Endothelial cell of umbilical vein (primary cell): ENCODE results near the gene CFAP97. TPM values are rescaled to one million over a fixed set of nuclear protein-coding genes. Genes with fewer than 3 reads are reported as not detected.

Experiments
- BruUV-seq: library from RNA; stranded (reverse); fragments of 400-500 nt; replicated peaks from 2 replicates; lab custom pipeline; 2021; lab: Mats Ljungman, UMichigan
- CTCF ChIA-PET: fragments of 300-600, 350-600 bp; sonication (Branson Sonifier 250); formaldehyde crosslinking; loops from one replicate; lab custom pipeline; 2021; ENCODE audit warnings: antibody characterized with exemption, inconsistent platforms; lab: Charles Lee
- POLR2A ChIA-PET: fragments of 300-600, 350-600 bp; sonication (Branson Sonifier 250); formaldehyde crosslinking; loops from one replicate; lab custom pipeline; 2021; ENCODE audit warnings: antibody characterized with exemption, inconsistent platforms; lab: Charles Lee
- DNase-seq: peaks from one replicate; pipeline ENCODE4 v3.0.0-alpha.2; 2011; ENCODE audit warnings: low read depth, low spot score
- FAIRE-seq: peaks from 2 replicates; lab custom pipeline; 2011; peaks lifted over from hg19 to GRCh38; lab: Jason Lieb, UNC
- H2AFZ ChIP-seq: 2 replicates; pipeline ENCODE4 v1.6.0; 2012; ENCODE audit warnings: low read depth, low read length, control low read depth, inconsistent platforms
- H3K27ac ChIP-seq: 2 replicates; pipeline ENCODE4 v1.5.1; 2011; ENCODE audit warnings: low read depth, mild to moderate bottlenecking, control low read depth, low read length, moderate library complexity; ENCODE audit not compliant: insufficient read depth
- H3K27me3 ChIP-seq, 2 experiments: 2 replicates each; pipeline versions ENCODE4 v1.6.0 to v1.6.1; 2011; ENCODE audit warnings: low read length in 2 of 2, mixed read lengths in 1 of 2; ENCODE audit not compliant: control insufficient read depth in 2 of 2, insufficient read depth in 2 of 2
- H3K36me3 ChIP-seq, 2 experiments: 2 replicates in 1 of 2; 3 replicates in 1 of 2; pipeline ENCODE4 v1.5.1; 2011; ENCODE audit warnings: low read length in 2 of 2, mild to moderate bottlenecking in 1 of 2, moderate library complexity in 1 of 2; ENCODE audit not compliant: control insufficient read depth in 2 of 2, insufficient read depth in 2 of 2; ENCODE audit errors: extremely low read depth in 1 of 2
- H3K4me1 ChIP-seq: 3 replicates; pipeline ENCODE4 v1.5.1; 2011; ENCODE audit warnings: mild to moderate bottlenecking, low read length; ENCODE audit not compliant: control insufficient read depth, insufficient read depth; ENCODE audit errors: extremely low read depth
- H3K4me2 ChIP-seq: 2 replicates; pipeline ENCODE4 v1.6.1; 2011; ENCODE audit warnings: low read length, control low read depth, mixed read lengths; ENCODE audit not compliant: insufficient read depth
- H3K4me3 ChIP-seq, 3 experiments: fragments of 200-600 bp in 1 of 3; sonication (generic), shearing (Covaris generic) in 1 of 3; replicated peaks in 1 of 3; 2 replicates each; pipeline ENCODE4 v1.5.1; 2011 to 2016; ENCODE audit warnings: control low read depth in 3 of 3, low read length in 3 of 3, mild to moderate bottlenecking in 2 of 3, inconsistent platforms in 1 of 3, low read depth in 1 of 3, moderate library complexity in 1 of 3; ENCODE audit not compliant: insufficient read depth in 1 of 3
- H3K79me2 ChIP-seq: 2 replicates; pipeline ENCODE4 v1.6.0; 2012; ENCODE audit warnings: low read length, inconsistent platforms; ENCODE audit not compliant: control insufficient read depth, insufficient read depth
- H3K9ac ChIP-seq: replicated peaks from 2 replicates; pipeline ENCODE3; 2011; ENCODE audit warnings: low read length, control low read depth; ENCODE audit not compliant: insufficient read depth; ENCODE audit errors: extremely low read depth
- H3K9me1 ChIP-seq: replicated peaks from 3 replicates; pipeline ENCODE4 v1.6.0; 2011; ENCODE audit warnings: mild to moderate bottlenecking, low read length; ENCODE audit not compliant: control insufficient read depth, insufficient read depth; ENCODE audit errors: extremely low read depth
- H3K9me3 ChIP-seq: replicated peaks from 2 replicates; pipeline ENCODE4 v1.5.1; 2012; ENCODE audit warnings: low read length, inconsistent platforms; ENCODE audit not compliant: control insufficient read depth, insufficient read depth
- H4K20me1 ChIP-seq: replicated peaks from 2 replicates; pipeline ENCODE3; 2011; ENCODE audit warnings: mild to moderate bottlenecking, low read length; ENCODE audit not compliant: control insufficient read depth, insufficient read depth; ENCODE audit errors: extremely low read depth
- EZH2 ChIP-seq: IDR thresholded peaks from 2 replicates; pipeline ENCODE4 v1.6.1; 2012; ENCODE audit warnings: borderline replicate concordance, low read depth, mild to moderate bottlenecking, moderate library complexity, low read length, inconsistent platforms; ENCODE audit not compliant: severe bottlenecking
- FOS ChIP-seq: IDR thresholded peaks from 2 replicates; pipeline ENCODE4 v1.6.1; 2011; ENCODE audit warnings: mild to moderate bottlenecking, low read length, moderate library complexity, borderline replicate concordance; ENCODE audit not compliant: insufficient read depth
- GATA2 ChIP-seq: IDR thresholded peaks from 2 replicates; pipeline ENCODE4 v1.7.0; 2011; ENCODE audit warnings: low read depth, mild to moderate bottlenecking, moderate library complexity, mixed read lengths, low read length; ENCODE audit not compliant: insufficient read length, insufficient read depth
- JUN ChIP-seq: IDR thresholded peaks from 2 replicates; pipeline ENCODE4 v1.6.1; 2011; ENCODE audit warnings: borderline replicate concordance, low read depth; ENCODE audit not compliant: insufficient read length, insufficient read depth
- MAX ChIP-seq: IDR thresholded peaks from 2 replicates; pipeline ENCODE4 v1.6.1; 2011; ENCODE audit not compliant: insufficient read depth, insufficient read length
- MYC ChIP-seq: IDR thresholded peaks from one replicate; pipeline ENCODE4 v1.6.1; 2011; ENCODE audit warnings: mild to moderate bottlenecking, low read depth, low read length
- POLR2A ChIP-seq: IDR thresholded peaks from 2 replicates; pipeline ENCODE4 v1.6.1; 2012; ENCODE audit warnings: low read depth, mild to moderate bottlenecking, control low read depth, low read length
- POLR2AphosphoS5 ChIP-seq: IDR thresholded peaks from 2 replicates; pipeline ENCODE4 v1.6.1; 2012; ENCODE audit warnings: low read depth, mild to moderate bottlenecking, control low read depth, low read length, moderate library complexity; ENCODE audit not compliant: insufficient read depth
- dilution Hi-C: fragments of 300-500 bp; cut with MboI; formaldehyde crosslinking; loops from one replicate; pipeline ENCODE4 v1.15.0; 2019; ENCODE audit warnings: low sequenced_read_pairs; ENCODE audit not compliant: extremely low pct_ligation_motif_present
- intact Hi-C: fragments of 100-400 bp; cut with micrococcal nuclease; formaldehyde crosslinking; loops from one replicate; pipeline ENCODE4 v1.10.0; 2022
- polyA plus RNA-seq, 4 experiments: library from polyadenylated mRNA; depleted of rRNA in 3 of 4; stranded (reverse) in 3 of 4; unstranded in 1 of 4; fragments of >200 nt; gene quantifications; 2 replicates each; pipeline versions ENCODE4 v1.2.1 to v1.2.3, GENCODE V29; 2011 to 2012; ENCODE audit warnings: missing spikeins in 1 of 4
- total RNA-seq: library from RNA; stranded (reverse); gene quantifications from 2 replicates; pipeline ENCODE4 v1.2.3, GENCODE V29; 2021
- TF ChIP-seq, protein P1 (sequence below), 2 donors: IDR thresholded peaks; 1 replicate in 1 of 2; 2 replicates in 1 of 2; pipeline ENCODE4 v1.5.1; 2011; ENCODE audit warnings: low read length in 2 of 2, mild to moderate bottlenecking in 2 of 2, moderate library complexity in 2 of 2, control low read depth in 1 of 2, inconsistent platforms in 1 of 2, low read depth in 1 of 2; ENCODE audit not compliant: insufficient read depth in 1 of 2; ENCODE audit errors: extremely low read depth in 1 of 2

The CFAP97 gene
- total and polyA plus RNA-seq, 2 donors (not counting 3 experiments of a cell fraction or from before 2014, with no cell fraction given), result 5.3 to 22.4 TPM

- intact Hi-C loops, result no loop called here
- Histone ChIP-seq H3K36me3 (no peaks in the 10 kb centered on the region), H3K4me2 (no peak overlapping the region), H3K9me1 (no peaks in the 10 kb centered on the region), H3K9me3 (peaks cover 2% of the 10 kb centered on the region), H3K4me1 (peaks cover 3% of the 10 kb centered on the region), H4K20me1 (no peaks in the 10 kb centered on the region), H3K27me3 (no peaks in the 10 kb centered on the region), H2AFZ (no peak overlapping the region), H3K79me2 (peaks cover 16% of the 10 kb centered on the region), H3K4me3 (no peak overlapping the region), H3K9ac (no peak overlapping the region), H3K27ac (no peak overlapping the region)
- BruUV-seq, result no TSS peak
- TF ChIP-seq, protein P1, sequence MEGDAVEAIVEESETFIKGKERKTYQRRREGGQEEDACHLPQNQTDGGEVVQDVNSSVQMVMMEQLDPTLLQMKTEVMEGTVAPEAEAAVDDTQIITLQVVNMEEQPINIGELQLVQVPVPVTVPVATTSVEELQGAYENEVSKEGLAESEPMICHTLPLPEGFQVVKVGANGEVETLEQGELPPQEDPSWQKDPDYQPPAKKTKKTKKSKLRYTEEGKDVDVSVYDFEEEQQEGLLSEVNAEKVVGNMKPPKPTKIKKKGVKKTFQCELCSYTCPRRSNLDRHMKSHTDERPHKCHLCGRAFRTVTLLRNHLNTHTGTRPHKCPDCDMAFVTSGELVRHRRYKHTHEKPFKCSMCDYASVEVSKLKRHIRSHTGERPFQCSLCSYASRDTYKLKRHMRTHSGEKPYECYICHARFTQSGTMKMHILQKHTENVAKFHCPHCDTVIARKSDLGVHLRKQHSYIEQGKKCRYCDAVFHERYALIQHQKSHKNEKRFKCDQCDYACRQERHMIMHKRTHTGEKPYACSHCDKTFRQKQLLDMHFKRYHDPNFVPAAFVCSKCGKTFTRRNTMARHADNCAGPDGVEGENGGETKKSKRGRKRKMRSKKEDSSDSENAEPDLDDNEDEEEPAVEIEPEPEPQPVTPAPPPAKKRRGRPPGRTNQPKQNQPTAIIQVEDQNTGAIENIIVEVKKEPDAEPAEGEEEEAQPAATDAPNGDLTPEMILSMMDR (IDR thresholded peaks at IDR 0.05; ENCODE audit: extremely low read depth in 1 of 2, insufficient read depth in 1 of 2, low read depth in 1 of 2, low read length in 2 of 2), result no peak
- TF ChIP-seq FOS (no peak), GATA2 (no peak), POLR2A (no peak), POLR2AphosphoS5 (no peak), EZH2 (no peak), JUN (no peak), MYC (no peak), MAX (no peak)
- FAIRE-seq (no peak), DNase-seq (no peak)
- dilution Hi-C loops, result no loop called here
- ChIA-PET CTCF (no interaction called here), POLR2A (no interaction called here)
Measured at GRCh38 chr4:185235843-185236503, 32.2 kb upstream of the CFAP97 start.
